A549 (cell line): ENCODE results near the gene RARA. TPM values are rescaled to one million over a fixed set of nuclear protein-coding genes. Genes with fewer than 3 reads are reported as not detected.

Experiments
- ATAC-seq, 2 experiments: fragments of 200-7000 bp in 1 of 2; fragments of >200 bp in 1 of 2; cut with Nextera tagmentation in 1 of 2; cut with Tn5 transposase in 1 of 2; 3 replicates each; pipeline versions ENCODE4 v1.8.0 to v1.9.1; 2018 to 2020; ENCODE audit warnings: mild to moderate bottlenecking in 1 of 2, moderate library complexity in 1 of 2
- CTCF ChIA-PET: fragments of 300-600 bp; sonication (Branson Sonifier 250); formaldehyde crosslinking; extraction: SDS; loops from one replicate; lab custom pipeline; 2021; ENCODE audit warnings: antibody characterized with exemption, inconsistent platforms; lab: Yijun Ruan, JAX
- POLR2A ChIA-PET: fragments of 350-600 bp; formaldehyde crosslinking; extraction: SDS; loops from one replicate; lab custom pipeline; 2021; ENCODE audit warnings: antibody characterized with exemption, inconsistent platforms; lab: Yijun Ruan, JAX
- DNase-seq, 2 experiments: peaks; one replicate each; pipeline versions ENCODE4 v3.0.0 to v3.0.0-alpha.2; 2011 to 2016; ENCODE audit warnings: low read depth in 1 of 2, low spot score in 1 of 2
- FAIRE-seq: peaks from 2 replicates; lab custom pipeline; 2011; peaks lifted over from hg19 to GRCh38; lab: Jason Lieb, UNC
- H3K27ac ChIP-seq, 2 experiments: fragments of >200 bp; sonication (Bioruptor Twin); formaldehyde crosslinking; 3 replicates each; pipeline ENCODE4 v1.5.1; 2016 to 2017
- H3K4me1 ChIP-seq: fragments of >200 bp; sonication (Bioruptor Twin); formaldehyde crosslinking; 3 replicates; pipeline ENCODE4 v1.6.1; 2016
- H3K4me2 ChIP-seq: fragments of >200 bp; sonication (Bioruptor Twin); formaldehyde crosslinking; 3 replicates; pipeline ENCODE4 v1.6.1; 2016
- H3K4me3 ChIP-seq: fragments of >200 bp; sonication (Bioruptor Twin); formaldehyde crosslinking; 3 replicates; pipeline ENCODE4 v1.5.1; 2016
- H3K9me3 ChIP-seq: fragments of >200 bp; sonication (Bioruptor Twin); formaldehyde crosslinking; 3 replicates; pipeline ENCODE4 v1.6.1; 2016
- BCL3 ChIP-seq: fragments of >200 bp; sonication (Bioruptor Twin); formaldehyde crosslinking; IDR thresholded peaks from 3 replicates; pipeline ENCODE4 v1.6.1; 2016
- BHLHE40 ChIP-seq: IDR thresholded peaks from 2 replicates; pipeline ENCODE4 v1.6.1; 2012; ENCODE audit warnings: low read depth, low read length, inconsistent platforms
- CHD4 ChIP-seq: fragments of 200-600 bp; sonication (generic); IDR thresholded peaks from 2 replicates; pipeline ENCODE4 v1.6.1; 2016; ENCODE audit warnings: antibody characterized with exemption, mild to moderate bottlenecking, borderline replicate concordance
- CTCF ChIP-seq: fragments of >200 bp; sonication (Bioruptor Twin); formaldehyde crosslinking; IDR thresholded peaks from 3 replicates; pipeline ENCODE4 v1.5.1; 2016
- E2F6 ChIP-seq: IDR thresholded peaks from 2 replicates; pipeline ENCODE4 v1.6.1; 2012; ENCODE audit warnings: low read depth, borderline replicate concordance
- EHF ChIP-seq: fragments of 250-450 bp; sonication (Bioruptor Pico); IDR thresholded peaks from 2 replicates; pipeline ENCODE4 v1.5.0; 2020; ENCODE audit warnings: mild to moderate bottlenecking
- GATA3 ChIP-seq: IDR thresholded peaks from 2 replicates; pipeline ENCODE4 v1.6.1; 2012; ENCODE audit warnings: borderline replicate concordance
- HEYL ChIP-seq: fragments of 250-450 bp; sonication (Bioruptor Pico); IDR thresholded peaks from 2 replicates; pipeline ENCODE4 v1.8.0; 2021; ENCODE audit warnings: mild to moderate bottlenecking, moderate library complexity
- HMGXB4 ChIP-seq: fragments of 250-450 bp; sonication (Bioruptor Pico); IDR thresholded peaks from 2 replicates; pipeline ENCODE4 v1.5.0; 2021; ENCODE audit warnings: mild to moderate bottlenecking, moderate library complexity, borderline replicate concordance
- HOXA7 ChIP-seq: fragments of 250-450 bp; sonication (Bioruptor Pico); IDR thresholded peaks from 2 replicates; pipeline ENCODE4 v1.5.0; 2020; ENCODE audit warnings: mild to moderate bottlenecking, moderate library complexity
- JUN ChIP-seq, 2 experiments: fragments of >200 bp; sonication (Bioruptor Twin); formaldehyde crosslinking; IDR thresholded peaks; 2 replicates in 1 of 2; 3 replicates in 1 of 2; pipeline ENCODE4 v1.6.1; 2016 to 2017
- MAX ChIP-seq: IDR thresholded peaks from 2 replicates; pipeline ENCODE4 v1.6.1; 2012
- MAZ ChIP-seq: fragments of 150-350 bp; IDR thresholded peaks from 2 replicates; pipeline ENCODE4 v1.6.1; 2014; ENCODE audit warnings: antibody characterized with exemption, low read depth, low read length, borderline replicate concordance
- NFE2L2 ChIP-seq: fragments of 150-350 bp; conservative IDR thresholded peaks from 2 replicates; pipeline ENCODE4 v1.6.1; 2014; ENCODE audit warnings: low read length
- PBX3 ChIP-seq: IDR thresholded peaks from 2 replicates; pipeline ENCODE4 v1.6.1; 2012
- PHF8 ChIP-seq: fragments of 200-600 bp; sonication (generic); IDR thresholded peaks from 2 replicates; pipeline ENCODE4 v1.6.1; 2016; ENCODE audit warnings: low read depth, mild to moderate bottlenecking, antibody characterized with exemption, moderate library complexity, borderline replicate concordance
- POLR2A ChIP-seq: IDR thresholded peaks from 2 replicates; pipeline ENCODE4 v1.6.1; 2012; ENCODE audit warnings: mild to moderate bottlenecking, low read length
- RAD21 ChIP-seq, 2 experiments: fragments of >200 bp in 1 of 2; sonication (Bioruptor Twin) in 1 of 2; formaldehyde crosslinking in 1 of 2; IDR thresholded peaks in 1 of 2; conservative IDR thresholded peaks in 1 of 2; 2 replicates in 1 of 2; 3 replicates in 1 of 2; pipeline ENCODE4 v1.6.1; 2012 to 2018; ENCODE audit warnings: inconsistent platforms in 1 of 2
- RARB ChIP-seq: fragments of 250-450 bp; sonication (Bioruptor Pico); IDR thresholded peaks from 2 replicates; pipeline ENCODE4 v1.8.0; 2021; ENCODE audit warnings: mild to moderate bottlenecking, moderate library complexity
- RNF2 ChIP-seq: fragments of 200-600 bp; sonication (generic); IDR thresholded peaks from 2 replicates; pipeline ENCODE4 v1.6.1; 2016; ENCODE audit warnings: low read depth, mild to moderate bottlenecking, antibody characterized with exemption, moderate library complexity, borderline replicate concordance
- SMC3 ChIP-seq: fragments of >200 bp; sonication (Bioruptor Twin); formaldehyde crosslinking; IDR thresholded peaks from 3 replicates; pipeline ENCODE4 v1.6.1; 2018; ENCODE audit warnings: inconsistent platforms
- USF2 ChIP-seq: fragments of 450-650 bp; IDR thresholded peaks from 2 replicates; pipeline ENCODE4 v1.6.1; 2014; ENCODE audit warnings: antibody characterized with exemption
- ZC3H11A ChIP-seq: fragments of 450-650 bp; IDR thresholded peaks from 2 replicates; pipeline ENCODE4 v1.6.1; 2014; ENCODE audit warnings: antibody characterized with exemption, mild to moderate bottlenecking
- ZSCAN20 ChIP-seq: fragments of 250-450 bp; sonication (Bioruptor Pico); IDR thresholded peaks from 2 replicates; pipeline ENCODE4 v1.8.0; 2022; ENCODE audit warnings: mild to moderate bottlenecking, moderate library complexity
- WGBS: methylation state at CpG from one replicate; pipeline ENCODE4 v1.1.6; 2017; ENCODE audit errors: missing lambda C conversion rate; 5-methylcytosine and 5-hydroxymethylcytosine counted together
- polyA plus RNA-seq, 4 experiments: library from polyadenylated mRNA; depleted of rRNA in 3 of 4; stranded (reverse); fragments of >200 nt; fragmentation: RNase III in 1 of 4; extraction: RNeasy Plus Mini Kit Qiagen cat#74134 plus additional on column Dnase treatment in 1 of 4; gene quantifications; 2 replicates in 3 of 4; 3 replicates in 1 of 4; pipeline ENCODE4 v1.2.3, GENCODE V29; 2011 to 2017

Gene RARA
- polyA plus RNA-seq, 2 of the 4 experiments (the other 2 are of a cell fraction), result 8.6 to 17.2 TPM

GRCh38 chr17:40259505-40259904, 49.5 kb upstream of the RARA start:
- no peak for DNase-seq
- no peaks in the 10 kb centered on the region for H3K9me3 ChIP-seq
- 89% methylated on average over 2 of the region's 2 CpGs for WGBS
- TF ChIP-seq MAZ (no peak), ZSCAN20 (CRISPR knock-in tag) (no peak), CHD4 (no peak)
- TF ChIP-seq, all 56 proteins: peak for 0
- Histone ChIP-seq H3K27ac (no peak overlapping the region), H3K4me2 (no peak overlapping the region), H3K4me1 (no peaks in the 10 kb centered on the region), H3K4me3 (no peak overlapping the region)
- ATAC-seq (no peak), FAIRE-seq (peak; percentile 88)
- POLR2A ChIA-PET, result interaction anchor here (0.6 kb wide), 1 partner anchor 105 kb away, joined by 7 read pairs; no protein-coding TSS in a partner anchor
- CTCF ChIA-PET, result interaction anchor here (0.6 to 3.6 kb wide), 8 partner anchors 15 to 1024 kb away, joined by 3 to 19 read pairs (median 4); no protein-coding TSS in a partner anchor

GRCh38 chr17:40260528-40260927, 48.5 kb upstream of the RARA start:
- FAIRE-seq (no peak), ATAC-seq (no peak), DNase-seq (no peak)
- Histone ChIP-seq H3K4me1 (no peaks in the 10 kb centered on the region), H3K27ac (no peak overlapping the region), H3K4me3 (no peak overlapping the region), H3K9me3 (no peaks in the 10 kb centered on the region), H3K4me2 (no peak overlapping the region)
- POLR2A ChIA-PET, result interaction anchor here (0.6 to 0.9 kb wide), 2 partner anchors 29 to 154 kb away, joined by 5 to 6 read pairs; no protein-coding TSS in a partner anchor
- CTCF ChIA-PET, result interaction anchor here (0.6 to 3.6 kb wide), 6 partner anchors 25 to 185 kb away, joined by 3 to 19 read pairs (median 3); no protein-coding TSS in a partner anchor
- TF ChIP-seq NFE2L2, result no peak
- no peak for TF ChIP-seq HOXA7
- TF ChIP-seq GATA3, result no peak
- TF ChIP-seq JUN (IDR thresholded peaks at IDR 0.05), result no peak
- no peak for TF ChIP-seq PHF8
- TF ChIP-seq SMC3, result no peak
- no peak for TF ChIP-seq CHD4
- TF ChIP-seq MAX, result no peak
- no peak for TF ChIP-seq RARB (CRISPR knock-in tag)
- TF ChIP-seq EHF (CRISPR knock-in tag), result no peak
- TF ChIP-seq HEYL, result no peak
- TF ChIP-seq ZSCAN20 (CRISPR knock-in tag), result no peak
- TF ChIP-seq USF2, result no peak
- no peak for TF ChIP-seq BHLHE40
- no peak for TF ChIP-seq PBX3
- TF ChIP-seq CTCF, result no peak
- no peak for TF ChIP-seq ZC3H11A
- WGBS, result 88% methylated on average over 7 of the region's 7 CpGs

- FAIRE-seq, result no peak
- Histone ChIP-seq H3K4me2 (no peak overlapping the region), H3K4me3 (no peak overlapping the region), H3K4me1 (no peaks in the 10 kb centered on the region), H3K9me3 (no peaks in the 10 kb centered on the region), H3K27ac (no peak overlapping the region)
- no peak for DNase-seq
- CTCF ChIA-PET, result interaction anchor here (1.6 kb wide), 1 partner anchor 39 kb away, joined by 5 read pairs; no protein-coding TSS in a partner anchor
- no peak for ATAC-seq
- POLR2A ChIA-PET, result interaction anchor here (0.7 kb wide), 1 partner anchor 49 kb away, joined by 6 read pairs; no protein-coding TSS in a partner anchor
- 88% methylated on average over 16 of the region's 21 CpGs for WGBS
- TF ChIP-seq BCL3 (no peak), POLR2A (no peak), ZSCAN20 (CRISPR knock-in tag) (no peak), RAD21 (conservative IDR thresholded peaks at IDR 0.05 in 1 of 2, IDR thresholded peaks at IDR 0.05 in 1 of 2) (no peak), RNF2 (no peak), E2F6 (no peak), HMGXB4 (CRISPR knock-in tag) (no peak)
Observed at GRCh38 chr17:40264458-40265185, 44.4 kb upstream of the RARA start.
